HG03097 (cell line): Measurements from ENCODE around the gene TMEM115.

Source experiments
- ATAC-seq: cut with Tn5 transposase; IDR thresholded peaks from one replicate; pipeline ENCODE4 v1.9.1; 2021; ENCODE audit not compliant: unreplicated experiment, low FRiP score

The TMEM115 gene

GRCh38 chr3:50358911-50359759 lies at the start of gene TMEM115:
TSS of gene TMEM115 (minus strand) at chr3:50359521. CDS start at chr3:50359063, 458 bp downstream.
- peak; percentile 94 for ATAC-seq

GRCh38 chr3:50408443-50408944 lies 49.2 kb upstream of the TMEM115 start:
- no peak for ATAC-seq

- ATAC-seq = no peak
Measured at GRCh38 chr3:50406487-50406886, 47.2 kb upstream of the TMEM115 start.

GRCh38 chr3:50405249-50405648 lies 45.9 kb upstream of the TMEM115 start:
- no peak for ATAC-seq

- no peak for ATAC-seq
Measured at GRCh38 chr3:50401978-50402595, 42.8 kb upstream of the TMEM115 start.

- ATAC-seq = no peak
Measured at GRCh38 chr3:50396502-50396901, 37.2 kb upstream of the TMEM115 start.

- no peak for ATAC-seq
Measured at GRCh38 chr3:50395070-50395860, 35.9 kb upstream of the TMEM115 start.

GRCh38 chr3:50393061-50393460 lies 33.7 kb upstream of the TMEM115 start:
- no peak for ATAC-seq

GRCh38 chr3:50392101-50392715 lies 32.9 kb upstream of the TMEM115 start:
- ATAC-seq = no peak

- no peak for ATAC-seq
Measured at GRCh38 chr3:50390508-50391224, 31.3 kb upstream of the TMEM115 start.

- no peak for ATAC-seq
Measured at GRCh38 chr3:50389414-50389767, 30.1 kb upstream of the TMEM115 start.

GRCh38 chr3:50388720-50389413 lies 29.5 kb upstream of the TMEM115 start:
- ATAC-seq = no peak

GRCh38 chr3:50388016-50388719 lies 28.8 kb upstream of the TMEM115 start:
- ATAC-seq = no peak

GRCh38 chr3:50385754-50386153 lies 26.4 kb upstream of the TMEM115 start:
- ATAC-seq = no peak

GRCh38 chr3:50383750-50384149 lies 24.4 kb upstream of the TMEM115 start:
- no peak for ATAC-seq

GRCh38 chr3:50382722-50383121 lies 23.4 kb upstream of the TMEM115 start:
- ATAC-seq = no peak

GRCh38 chr3:50381383-50381782 lies 22.1 kb upstream of the TMEM115 start:
- no peak for ATAC-seq

- no peak for ATAC-seq
Measured at GRCh38 chr3:50380405-50381085, 21.2 kb upstream of the TMEM115 start.
